WI38 (cell line): ENCODE results near the gene ARID1B.
A peak's percentile ranks its signal among the peaks of the same experiment; 100 is the strongest.

Experiments
- H3K4me3 ChIP-seq: 2 replicates; pipeline ENCODE4 v1.5.1; 2011; ENCODE audit warnings: low read depth, mild to moderate bottlenecking, control low read depth, low read length
- TF ChIP-seq, protein P1 (sequence below): IDR thresholded peaks from 2 replicates; pipeline ENCODE4 v1.5.1; 2012; ENCODE audit warnings: low read depth, mild to moderate bottlenecking, control low read depth, low read length

ARID1B gene

DNA sequence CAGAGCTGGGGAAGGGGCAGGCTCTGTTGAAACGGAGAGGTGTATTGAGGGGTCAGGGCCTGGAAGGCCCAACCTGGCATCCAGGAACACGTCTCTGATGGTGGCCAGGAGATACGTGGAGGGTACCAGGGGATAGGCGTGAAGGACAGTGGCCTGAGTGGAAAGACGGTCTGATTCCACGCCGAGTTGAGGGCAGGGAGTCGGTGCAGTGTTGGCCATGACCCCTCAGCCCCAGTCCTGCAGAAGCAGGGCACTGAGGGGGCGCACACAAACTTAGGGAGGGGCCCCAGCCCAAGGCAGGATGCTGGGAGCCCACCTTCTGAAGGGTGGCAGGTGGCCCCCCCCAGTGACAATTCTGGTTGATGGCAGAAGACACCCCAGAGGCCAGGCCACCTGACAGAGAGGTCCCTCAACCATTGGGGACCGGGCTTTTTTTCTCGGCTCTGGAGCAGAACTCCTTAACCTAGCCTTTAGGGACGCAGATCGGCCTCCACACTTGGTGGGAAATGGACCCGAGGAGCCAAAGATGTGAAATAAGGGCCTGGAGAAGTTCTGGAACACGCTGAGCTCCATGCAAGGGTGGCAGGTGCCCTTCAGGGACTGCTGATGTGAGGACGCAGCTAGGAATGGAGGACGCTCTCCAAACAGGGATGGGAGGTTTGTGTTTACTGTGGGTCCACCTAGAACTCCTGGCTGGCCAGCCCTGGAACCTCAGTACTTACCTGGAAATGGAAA, 455.1 kb downstream of the ARID1B start:
- H3K4me3 ChIP-seq: no peak overlapping the region
- TF ChIP-seq, protein P1, sequence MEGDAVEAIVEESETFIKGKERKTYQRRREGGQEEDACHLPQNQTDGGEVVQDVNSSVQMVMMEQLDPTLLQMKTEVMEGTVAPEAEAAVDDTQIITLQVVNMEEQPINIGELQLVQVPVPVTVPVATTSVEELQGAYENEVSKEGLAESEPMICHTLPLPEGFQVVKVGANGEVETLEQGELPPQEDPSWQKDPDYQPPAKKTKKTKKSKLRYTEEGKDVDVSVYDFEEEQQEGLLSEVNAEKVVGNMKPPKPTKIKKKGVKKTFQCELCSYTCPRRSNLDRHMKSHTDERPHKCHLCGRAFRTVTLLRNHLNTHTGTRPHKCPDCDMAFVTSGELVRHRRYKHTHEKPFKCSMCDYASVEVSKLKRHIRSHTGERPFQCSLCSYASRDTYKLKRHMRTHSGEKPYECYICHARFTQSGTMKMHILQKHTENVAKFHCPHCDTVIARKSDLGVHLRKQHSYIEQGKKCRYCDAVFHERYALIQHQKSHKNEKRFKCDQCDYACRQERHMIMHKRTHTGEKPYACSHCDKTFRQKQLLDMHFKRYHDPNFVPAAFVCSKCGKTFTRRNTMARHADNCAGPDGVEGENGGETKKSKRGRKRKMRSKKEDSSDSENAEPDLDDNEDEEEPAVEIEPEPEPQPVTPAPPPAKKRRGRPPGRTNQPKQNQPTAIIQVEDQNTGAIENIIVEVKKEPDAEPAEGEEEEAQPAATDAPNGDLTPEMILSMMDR: no peak

DNA sequence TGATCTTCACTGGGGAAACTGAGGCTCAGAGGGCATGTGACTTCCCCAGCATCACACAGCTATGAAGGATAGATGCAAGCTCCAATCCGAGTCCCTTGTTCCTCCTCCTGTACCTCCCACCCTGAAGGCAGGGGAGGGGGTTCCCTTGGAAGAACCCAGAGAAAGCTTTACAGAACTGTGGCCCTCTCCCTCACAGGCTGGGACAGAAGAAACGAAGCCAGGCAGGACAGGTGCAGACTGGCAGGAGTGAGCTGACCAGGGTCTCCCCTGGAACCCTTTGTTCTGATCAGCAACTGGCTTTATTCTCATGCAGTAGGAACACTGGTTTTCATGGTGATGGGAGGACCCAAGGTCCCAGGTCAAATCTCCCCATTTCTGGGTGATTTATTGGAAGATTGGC, 456.0 kb downstream of the ARID1B start:
- TF ChIP-seq, protein P1: no peak

DNA sequence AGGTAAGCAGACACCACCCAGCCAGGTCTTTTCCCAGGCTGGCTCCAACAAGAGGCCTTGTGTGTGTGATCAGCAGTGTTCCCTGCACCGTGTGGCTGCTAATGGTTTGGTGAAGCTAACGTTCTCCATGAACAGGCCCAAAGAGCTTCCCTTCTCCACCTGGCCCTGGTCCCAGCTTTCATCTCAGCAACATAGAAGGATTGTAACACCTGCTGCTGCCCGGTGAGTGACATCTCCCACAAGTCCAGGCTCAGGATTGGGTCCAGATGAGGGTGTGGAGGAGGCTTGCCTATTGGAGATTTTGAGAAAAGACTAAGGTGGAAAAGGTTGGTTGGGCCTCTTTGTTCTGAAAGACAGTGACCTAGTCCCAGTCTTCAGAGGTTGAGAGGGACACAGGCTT, 456.5 kb downstream of the ARID1B start:
- TF ChIP-seq, protein P1: no peak
- H3K4me3 ChIP-seq: no peak overlapping the region

More for the DNA sequence above, 456.0 kb downstream of the ARID1B start:
- no peak overlapping the region for H3K4me3 ChIP-seq

- TF ChIP-seq, protein P1: peak; percentile 61
- H3K4me3 ChIP-seq: peak overlapping the region; percentile 42
Observed at GRCh38 chr6:157235600-157236039, 458.4 kb downstream of the ARID1B start.

DNA sequence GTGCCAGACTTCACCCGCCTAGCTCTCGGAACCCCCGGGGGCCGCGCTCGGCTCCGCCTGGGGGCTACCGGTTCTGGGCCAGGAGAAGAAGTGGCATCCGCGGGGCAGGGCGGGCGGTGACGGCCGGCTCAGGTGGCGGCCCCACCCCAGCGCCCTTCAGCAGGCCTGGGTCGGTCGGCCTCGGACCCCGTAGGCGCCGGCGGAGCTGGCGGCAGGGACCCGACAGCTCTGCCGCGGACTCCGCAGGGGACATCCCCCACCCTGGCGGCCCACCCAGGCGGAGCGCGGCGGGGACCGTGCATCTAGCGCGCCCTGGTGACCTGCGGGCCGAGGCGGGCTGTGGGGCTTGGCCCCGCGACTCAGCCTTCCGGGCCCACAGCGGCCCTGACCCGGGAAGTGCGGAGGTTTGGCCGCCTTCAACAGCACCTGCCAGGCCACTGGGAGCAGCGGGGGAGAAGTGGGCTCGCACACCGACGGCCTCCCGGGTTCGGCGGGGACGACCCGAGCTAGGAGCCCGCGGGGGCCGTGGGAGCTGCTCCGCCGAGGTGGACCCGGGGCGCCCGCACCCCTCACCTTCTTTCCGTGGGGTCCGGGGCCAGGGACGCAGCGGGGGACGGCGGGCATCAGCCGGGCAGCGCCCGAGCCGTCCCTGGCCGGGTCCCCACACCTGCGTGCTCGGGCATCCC, 459.0 kb downstream of the ARID1B start:
- peak overlapping the region; percentile 42 for H3K4me3 ChIP-seq
- TF ChIP-seq, protein P1: no peak

DNA sequence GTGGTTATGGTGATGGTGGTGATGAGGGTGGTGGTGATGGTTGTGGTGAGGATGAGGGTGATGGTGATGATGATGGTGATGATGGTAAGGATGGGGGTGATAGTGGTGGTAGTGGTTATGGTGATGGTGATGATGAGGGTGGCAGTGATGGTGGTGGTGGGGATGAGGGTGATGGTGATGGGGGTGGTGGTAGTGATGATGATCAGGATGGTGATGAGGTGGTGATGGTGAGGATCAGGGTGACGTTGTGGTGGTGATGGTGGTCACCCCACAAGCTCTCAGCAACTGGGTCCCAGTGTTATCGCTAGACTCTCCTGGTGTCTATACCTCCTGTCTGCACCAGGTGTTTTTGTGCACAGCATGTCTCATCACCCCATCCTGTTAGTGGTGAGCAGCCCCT, 461.2 kb downstream of the ARID1B start:
- H3K4me3 ChIP-seq: no peak overlapping the region
- TF ChIP-seq, protein P1: no peak

GRCh38 chr6:157239148-157239547, 462.0 kb downstream of the ARID1B start:
- TF ChIP-seq, protein P1: no peak
- H3K4me3 ChIP-seq: no peak overlapping the region
